ENCODE results near the gene HES3.

Gene HES3

DNA sequence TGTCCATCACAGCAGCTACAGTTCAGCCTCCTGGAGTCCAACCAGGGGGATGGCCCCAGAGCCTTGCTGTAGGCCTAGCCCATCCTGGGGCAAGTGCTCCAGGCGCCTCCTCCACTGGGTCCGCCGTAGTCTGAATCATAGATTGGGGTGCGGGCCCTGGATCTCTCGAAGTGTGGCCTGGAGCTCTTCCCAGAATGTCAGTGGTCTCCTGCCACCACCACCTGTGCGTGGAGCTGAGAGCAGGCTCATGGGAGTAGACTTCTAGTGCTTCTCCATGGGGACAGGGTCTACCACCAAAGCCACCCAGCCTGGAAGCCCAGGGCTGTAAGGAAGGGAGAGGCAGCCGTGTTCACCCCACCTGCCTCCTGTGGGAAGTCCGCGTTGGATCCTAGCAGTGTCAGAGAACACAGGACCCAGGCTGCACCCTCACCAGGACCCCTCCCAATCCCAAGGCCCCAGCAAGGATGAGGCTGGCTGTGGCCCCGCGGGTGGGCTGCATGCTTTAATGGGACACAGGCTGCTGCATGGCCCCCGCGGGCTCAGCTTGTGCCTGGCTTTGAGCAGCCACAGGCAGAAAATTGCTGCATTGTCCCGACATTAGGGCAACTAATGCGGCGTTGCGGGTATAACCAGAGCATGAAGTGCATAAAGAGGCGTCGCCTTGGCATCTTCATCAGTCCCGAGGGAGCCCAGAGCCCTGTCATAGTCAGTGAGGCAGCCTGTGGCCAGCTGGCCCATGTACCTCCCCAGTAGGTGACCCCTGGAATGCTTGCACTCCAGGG, 735 bp upstream of the HES3 start:
- no peak for DNase-seq
- Histone ChIP-seq H3K9ac (ENCODE audit: low read length) (no peak overlapping the region), H3K4me3 (ENCODE audit: low read depth, low read length) (no peak overlapping the region), H2BK120ac (ENCODE audit: insufficient read depth, low read length, poor library complexity) (no peak overlapping the region), H3K79me1 (ENCODE audit: low read length) (no peaks in the 10 kb centered on the region), H3K4me2 (ENCODE audit: low read length) (no peak overlapping the region), H3K27me3 (ENCODE audit: insufficient read depth, low read length) (peaks cover 73% of the 10 kb centered on the region), H3K9me3 (ENCODE audit: insufficient read depth, low read depth, low read length) (peaks cover 8% of the 10 kb centered on the region), H2BK12ac (ENCODE audit: low read length) (no peak overlapping the region), H2BK5ac (ENCODE audit: low read depth, low read length, poor library complexity) (no peak overlapping the region), H3K4ac (ENCODE audit: low read depth, low read length) (no peak overlapping the region), H3K18ac (ENCODE audit: low read length) (no peak overlapping the region), H4K12ac (ENCODE audit: low read depth, low read length) (no peak overlapping the region), H3K4me1 (ENCODE audit: control insufficient read depth in 1 of 2, insufficient read depth in 2 of 2, low read length in 2 of 2) (peaks cover 0 to 2% of the 10 kb centered on the region in 2 experiments), H4K91ac (ENCODE audit: low read depth, low read length) (no peak overlapping the region), H2AFZ (ENCODE audit: insufficient read depth, low read length, poor library complexity) (no peak overlapping the region), H3K27ac (ENCODE audit: low read depth, low read length) (no peak overlapping the region), H3K36me3 (ENCODE audit: control insufficient read depth in 1 of 2, insufficient read depth in 2 of 2, low read length in 2 of 2) (no peaks in the 10 kb centered on the region), H3K14ac (ENCODE audit: low read length) (no peak overlapping the region), H2AK5ac (ENCODE audit: low read length) (no peak overlapping the region), H4K8ac (ENCODE audit: low read depth, low read length) (no peak overlapping the region), H3K79me2 (ENCODE audit: control insufficient read depth, insufficient read depth, low read length, poor library complexity) (no peaks in the 10 kb centered on the region), H3K23ac (ENCODE audit: low read length) (no peak overlapping the region)
- no CpG with 5 or more reads among the region's 20 CpGs for WGBS (ENCODE audit: extremely low coverage, insufficient coverage, insufficient read length)

DNA sequence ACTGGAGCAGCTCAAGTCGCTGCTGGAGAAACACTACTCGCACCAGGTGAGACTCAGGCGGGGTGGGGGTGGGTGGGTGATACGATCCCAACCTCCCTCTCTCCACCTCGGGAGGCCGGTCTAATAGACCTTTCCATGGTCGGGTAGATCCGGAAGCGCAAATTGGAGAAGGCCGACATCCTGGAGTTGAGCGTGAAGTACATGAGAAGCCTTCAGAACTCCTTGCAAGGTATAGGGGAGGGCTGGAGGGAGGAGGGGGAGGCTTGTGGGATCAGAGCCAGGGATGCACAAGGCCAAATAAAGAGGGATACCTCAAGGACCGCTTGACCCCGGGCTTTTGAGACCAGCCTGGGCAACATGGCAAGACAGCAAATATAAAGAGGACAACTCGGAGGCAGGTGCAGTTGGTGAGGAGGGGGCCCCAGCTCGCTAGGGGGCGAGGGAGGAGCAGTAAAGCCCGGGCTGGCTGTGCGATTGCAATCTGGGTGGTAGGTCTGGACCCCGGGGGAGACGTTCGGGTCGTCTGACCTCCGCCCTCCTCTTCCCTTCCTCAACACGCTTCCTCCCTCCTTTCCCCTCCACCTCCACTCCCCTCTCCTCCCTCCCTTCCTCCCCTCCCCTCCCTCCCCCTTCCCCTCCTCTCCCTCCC, 546 bp downstream of the HES3 start:
- no peak for DNase-seq
- H3K4me1 ChIP-seq (ENCODE audit: control insufficient read depth in 1 of 2, insufficient read depth in 2 of 2, low read length in 2 of 2), result peaks cover 2 to 3% of the 10 kb centered on the region in 2 experiments
- no peak overlapping the region for H3K18ac ChIP-seq (ENCODE audit: low read length)
- no peak overlapping the region for H3K23ac ChIP-seq (ENCODE audit: low read length)
- H2AFZ ChIP-seq (ENCODE audit: insufficient read depth, low read length, poor library complexity), result no peak overlapping the region
- H4K91ac ChIP-seq (ENCODE audit: low read depth, low read length), result no peak overlapping the region
- no peaks in the 10 kb centered on the region for H3K36me3 ChIP-seq (ENCODE audit: control insufficient read depth in 1 of 2, insufficient read depth in 2 of 2, low read length in 2 of 2)
- no peaks in the 10 kb centered on the region for H3K79me2 ChIP-seq (ENCODE audit: control insufficient read depth, insufficient read depth, low read length, poor library complexity)
- H3K4me3 ChIP-seq (ENCODE audit: low read depth, low read length), result no peak overlapping the region
- no peak overlapping the region for H3K9ac ChIP-seq (ENCODE audit: low read length)
- H4K8ac ChIP-seq (ENCODE audit: low read depth, low read length), result no peak overlapping the region
- no peak overlapping the region for H2BK120ac ChIP-seq (ENCODE audit: insufficient read depth, low read length, poor library complexity)
- peaks cover 14% of the 10 kb centered on the region for H3K9me3 ChIP-seq (ENCODE audit: insufficient read depth, low read depth, low read length)
- H4K12ac ChIP-seq (ENCODE audit: low read depth, low read length), result no peak overlapping the region
- peaks cover 77% of the 10 kb centered on the region for H3K27me3 ChIP-seq (ENCODE audit: insufficient read depth, low read length)
- no peak overlapping the region for H2BK5ac ChIP-seq (ENCODE audit: low read depth, low read length, poor library complexity)
- no peak overlapping the region for H2BK12ac ChIP-seq (ENCODE audit: low read length)
- no peak overlapping the region for H3K4ac ChIP-seq (ENCODE audit: low read depth, low read length)
- H3K27ac ChIP-seq (ENCODE audit: low read depth, low read length), result no peak overlapping the region
- H2AK5ac ChIP-seq (ENCODE audit: low read length), result no peak overlapping the region
- no peak overlapping the region for H3K14ac ChIP-seq (ENCODE audit: low read length)
- H3K79me1 ChIP-seq (ENCODE audit: low read length), result no peaks in the 10 kb centered on the region
- no CpG with 5 or more reads among the region's 24 CpGs for WGBS (ENCODE audit: extremely low coverage, insufficient coverage, insufficient read length)
- no peak overlapping the region for H3K4me2 ChIP-seq (ENCODE audit: low read length)

DNA sequence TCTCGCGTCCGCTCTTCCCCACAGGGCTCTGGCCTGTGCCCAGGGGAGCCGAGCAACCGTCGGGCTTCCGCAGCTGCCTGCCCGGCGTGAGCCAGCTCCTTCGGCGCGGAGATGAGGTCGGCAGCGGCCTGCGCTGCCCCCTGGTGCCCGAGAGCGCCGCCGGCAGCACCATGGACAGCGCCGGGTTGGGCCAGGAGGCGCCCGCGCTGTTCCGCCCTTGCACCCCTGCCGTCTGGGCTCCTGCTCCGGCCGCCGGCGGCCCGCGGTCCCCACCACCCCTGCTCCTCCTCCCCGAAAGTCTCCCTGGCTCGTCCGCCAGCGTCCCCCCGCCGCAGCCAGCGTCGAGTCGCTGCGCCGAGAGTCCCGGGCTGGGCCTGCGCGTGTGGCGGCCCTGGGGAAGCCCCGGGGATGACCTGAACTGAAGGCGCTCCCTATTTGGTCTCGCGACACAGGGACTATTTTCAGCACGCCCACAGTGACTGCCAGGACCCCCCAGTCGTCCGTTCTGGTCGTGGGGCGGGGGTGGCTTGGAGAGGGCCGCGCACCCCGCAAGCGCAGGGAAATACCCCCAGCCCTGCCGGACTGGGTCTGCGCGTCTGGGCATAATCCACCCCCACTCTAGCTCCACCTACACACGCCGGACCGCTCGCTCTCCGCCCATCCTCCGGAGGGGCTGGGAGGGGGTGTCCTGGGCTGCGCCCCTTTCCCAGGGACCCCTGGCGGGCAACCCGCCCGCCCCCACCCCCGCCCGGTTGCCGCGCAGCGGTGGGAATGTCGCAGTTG, 1.3 kb downstream of the HES3 start:
- WGBS (ENCODE audit: extremely low coverage, insufficient coverage, insufficient read length), result no CpG with 5 or more reads among the region's 79 CpGs

DNA sequence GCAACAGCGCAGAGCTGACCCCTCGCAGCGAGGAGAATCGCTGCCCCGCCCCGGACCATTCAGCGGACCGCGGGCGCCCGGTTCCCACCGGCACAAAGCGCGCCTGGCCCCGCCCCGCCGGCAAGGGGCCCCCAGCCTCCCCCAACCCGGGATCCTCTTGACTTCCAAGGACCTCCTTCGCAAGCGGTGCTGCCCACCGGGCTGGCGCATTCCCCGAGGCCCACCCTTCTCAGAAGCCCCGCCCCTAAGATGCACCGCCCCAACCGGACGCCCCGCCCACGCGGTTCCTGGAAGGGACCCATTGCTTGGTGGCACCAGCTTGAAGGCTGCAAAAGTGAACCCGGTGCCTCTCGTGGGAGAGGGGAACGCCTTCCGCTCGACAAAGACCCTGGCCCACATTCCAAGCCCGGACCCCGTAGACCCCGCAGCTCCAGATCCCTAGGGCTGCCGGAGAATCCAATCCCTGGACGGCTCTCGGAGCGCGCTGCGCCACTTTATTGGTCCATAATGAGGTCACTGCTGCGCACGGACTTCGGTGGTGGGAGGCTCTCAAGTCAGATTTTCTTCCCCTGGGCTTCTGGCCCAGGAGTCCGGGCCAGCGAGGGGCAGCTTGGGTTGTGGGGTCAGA, 2.0 kb downstream of the HES3 start:
- no peak overlapping the region for H3K9ac ChIP-seq (ENCODE audit: low read length)
- H2BK120ac ChIP-seq (ENCODE audit: insufficient read depth, low read length, poor library complexity), result no peak overlapping the region
- H3K18ac ChIP-seq (ENCODE audit: low read length), result no peak overlapping the region
- H3K79me1 ChIP-seq (ENCODE audit: low read length), result no peaks in the 10 kb centered on the region
- no peak for DNase-seq
- no peak overlapping the region for H2AFZ ChIP-seq (ENCODE audit: insufficient read depth, low read length, poor library complexity)
- H3K4me2 ChIP-seq (ENCODE audit: low read length), result peak overlapping the region; percentile 49
- WGBS (ENCODE audit: extremely low coverage, insufficient coverage, insufficient read length), result no CpG with 5 or more reads among the region's 49 CpGs
- H2BK5ac ChIP-seq (ENCODE audit: low read depth, low read length, poor library complexity), result no peak overlapping the region
- peaks cover 2 to 3% of the 10 kb centered on the region in 2 experiments for H3K4me1 ChIP-seq (ENCODE audit: control insufficient read depth in 1 of 2, insufficient read depth in 2 of 2, low read length in 2 of 2)
- no peaks in the 10 kb centered on the region for H3K79me2 ChIP-seq (ENCODE audit: control insufficient read depth, insufficient read depth, low read length, poor library complexity)
- H3K27me3 ChIP-seq (ENCODE audit: insufficient read depth, low read length), result peaks cover 79% of the 10 kb centered on the region
- no peak overlapping the region for H3K14ac ChIP-seq (ENCODE audit: low read length)
- H3K27ac ChIP-seq (ENCODE audit: low read depth, low read length), result no peak overlapping the region
- no peak overlapping the region for H4K12ac ChIP-seq (ENCODE audit: low read depth, low read length)
- no peaks in the 10 kb centered on the region for H3K36me3 ChIP-seq (ENCODE audit: control insufficient read depth in 1 of 2, insufficient read depth in 2 of 2, low read length in 2 of 2)
- H3K23ac ChIP-seq (ENCODE audit: low read length), result no peak overlapping the region
- H3K9me3 ChIP-seq (ENCODE audit: insufficient read depth, low read depth, low read length), result peaks cover 17% of the 10 kb centered on the region
- no peak overlapping the region for H4K8ac ChIP-seq (ENCODE audit: low read depth, low read length)
- no peak overlapping the region for H3K4ac ChIP-seq (ENCODE audit: low read depth, low read length)
- H4K91ac ChIP-seq (ENCODE audit: low read depth, low read length), result no peak overlapping the region
- H3K4me3 ChIP-seq (ENCODE audit: low read depth, low read length), result no peak overlapping the region
- no peak overlapping the region for H2AK5ac ChIP-seq (ENCODE audit: low read length)
- H2BK12ac ChIP-seq (ENCODE audit: low read length), result no peak overlapping the region

More for the DNA sequence above, 1.3 kb downstream of the HES3 start:
- Histone ChIP-seq H3K9me3 (ENCODE audit: insufficient read depth, low read depth, low read length) (peaks cover 17% of the 10 kb centered on the region), H3K36me3 (ENCODE audit: control insufficient read depth in 1 of 2, insufficient read depth in 2 of 2, low read length in 2 of 2) (no peaks in the 10 kb centered on the region), H2BK120ac (ENCODE audit: insufficient read depth, low read length, poor library complexity) (no peak overlapping the region), H2AFZ (ENCODE audit: insufficient read depth, low read length, poor library complexity) (no peak overlapping the region), H3K27ac (ENCODE audit: low read depth, low read length) (no peak overlapping the region), H4K12ac (ENCODE audit: low read depth, low read length) (no peak overlapping the region), H3K27me3 (ENCODE audit: insufficient read depth, low read length) (peaks cover 80% of the 10 kb centered on the region), H4K8ac (ENCODE audit: low read depth, low read length) (no peak overlapping the region), H2AK5ac (ENCODE audit: low read length) (no peak overlapping the region), H3K23ac (ENCODE audit: low read length) (no peak overlapping the region), H3K79me2 (ENCODE audit: control insufficient read depth, insufficient read depth, low read length, poor library complexity) (no peaks in the 10 kb centered on the region), H3K14ac (ENCODE audit: low read length) (no peak overlapping the region), H3K4me2 (ENCODE audit: low read length) (peak overlapping the region; percentile 49), H2BK12ac (ENCODE audit: low read length) (no peak overlapping the region), H3K79me1 (ENCODE audit: low read length) (no peaks in the 10 kb centered on the region), H3K4ac (ENCODE audit: low read depth, low read length) (no peak overlapping the region), H3K9ac (ENCODE audit: low read length) (no peak overlapping the region), H4K91ac (ENCODE audit: low read depth, low read length) (no peak overlapping the region), H3K4me1 (ENCODE audit: control insufficient read depth in 1 of 2, insufficient read depth in 2 of 2, low read length in 2 of 2) (peaks cover 2 to 3% of the 10 kb centered on the region in 2 experiments), H2BK5ac (ENCODE audit: low read depth, low read length, poor library complexity) (no peak overlapping the region), H3K18ac (ENCODE audit: low read length) (no peak overlapping the region), H3K4me3 (ENCODE audit: low read depth, low read length) (peak overlapping the region; percentile 54)
- peak; percentile 72 to 92 for DNase-seq

Data from trophoblast cell (in vitro differentiated cells and primary cell).